RKO (cell line): ENCODE measurements around the gene KDM2B.
A peak's percentile ranks its signal among the peaks of the same experiment; 100 is the strongest.

ENCODE experiments used
- DNase-seq: peaks from one replicate; pipeline ENCODE4 v3.0.0-alpha.2; 2016; ENCODE audit warnings: low spot score

The KDM2B gene

GRCh38 chr12:121580959-121581685, at the start of gene KDM2B:
TSS of gene KDM2B (minus strand) at chr12:121581023. CDS start at chr12:121580911, 112 bp downstream.
- DNase-seq: no peak

- DNase-seq: peak; percentile 30
Observed at GRCh38 chr12:121628536-121628935, 47.7 kb upstream of the KDM2B start.

- peak; percentile 56 for DNase-seq
Observed at GRCh38 chr12:121628037-121628436, 47.2 kb upstream of the KDM2B start.

- DNase-seq: peak; percentile 84
Observed at GRCh38 chr12:121626853-121627640, 46.2 kb upstream of the KDM2B start.

- peak; percentile 93 for DNase-seq
Observed at GRCh38 chr12:121626087-121626852, 45.4 kb upstream of the KDM2B start, which contains the start of gene ORAI1. TSS of gene ORAI1 (plus strand) at chr12:121626530.

- no peak for DNase-seq
Observed at GRCh38 chr12:121620333-121620891, 39.6 kb upstream of the KDM2B start.

- DNase-seq: no peak
Observed at GRCh38 chr12:121618659-121619233, 37.9 kb upstream of the KDM2B start.

GRCh38 chr12:121614872-121615467, 34.1 kb upstream of the KDM2B start:
- no peak for DNase-seq

- DNase-seq: no peak
Observed at GRCh38 chr12:121613462-121613861, 32.6 kb upstream of the KDM2B start.

- DNase-seq: no peak
Observed at GRCh38 chr12:121611306-121611705, 30.5 kb upstream of the KDM2B start.

GRCh38 chr12:121610239-121611149, 29.7 kb upstream of the KDM2B start:
- no peak for DNase-seq

GRCh38 chr12:121608301-121608700, 27.5 kb upstream of the KDM2B start:
- no peak for DNase-seq

GRCh38 chr12:121603581-121603980, 22.8 kb upstream of the KDM2B start:
- DNase-seq: no peak

GRCh38 chr12:121602766-121603165, 21.9 kb upstream of the KDM2B start:
- DNase-seq: no peak

GRCh38 chr12:121600702-121601336, 20.0 kb upstream of the KDM2B start:
- DNase-seq: no peak

GRCh38 chr12:121596526-121596925, 15.7 kb upstream of the KDM2B start:
- no peak for DNase-seq

GRCh38 chr12:121595520-121595919, 14.7 kb upstream of the KDM2B start:
- no peak for DNase-seq

- no peak for DNase-seq
Observed at GRCh38 chr12:121592320-121592719, 11.5 kb upstream of the KDM2B start.

GRCh38 chr12:121590476-121591143, 9.8 kb upstream of the KDM2B start:
- DNase-seq: peak; percentile 64
